HCEC 1CT (cell line): ENCODE results near the gene CRB2.
"Not testable (repeated sequence)": the region's sequence is repeated elsewhere in the genome, so short reads cannot be mapped to it uniquely, and the experiment has no call there.

ENCODE experiments used
- DNase-seq: peaks from one replicate; pipeline ENCODE4 v3.0.0-alpha.2; 2017

The CRB2 gene

DNA sequence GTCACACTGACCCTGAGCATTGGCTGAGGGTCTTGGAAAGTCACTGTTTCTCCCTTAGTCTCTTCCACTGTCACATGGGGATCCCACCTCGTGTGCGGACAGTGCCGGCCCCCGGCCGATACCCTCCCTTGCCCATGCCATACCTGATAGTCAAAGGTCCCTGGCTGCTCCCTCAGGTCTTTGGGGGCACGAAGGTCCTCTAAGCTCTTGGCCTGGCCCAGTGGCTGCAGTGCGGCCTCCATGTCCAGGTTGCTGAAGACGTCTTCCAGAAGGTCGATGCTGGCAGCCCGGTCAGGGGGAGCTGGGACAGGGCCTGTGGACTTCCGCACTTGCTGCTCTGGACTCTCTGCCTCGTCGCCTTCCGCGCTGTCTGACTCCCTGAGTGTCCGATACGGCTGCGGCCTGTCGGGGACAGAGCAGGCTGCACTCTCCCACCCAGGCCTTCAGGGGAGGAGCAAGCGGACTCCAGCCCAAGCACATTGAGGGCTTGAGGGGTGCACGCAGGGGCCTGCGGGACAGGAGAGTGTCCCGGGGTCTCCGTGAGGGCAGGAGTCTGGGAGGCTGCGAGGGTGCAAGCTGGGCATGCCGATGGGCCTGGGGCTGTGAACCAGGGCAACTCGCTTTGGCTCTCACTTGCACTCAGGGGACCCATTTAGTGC, 27.6 kb downstream of the CRB2 start:
- DNase-seq, result no peak

DNA sequence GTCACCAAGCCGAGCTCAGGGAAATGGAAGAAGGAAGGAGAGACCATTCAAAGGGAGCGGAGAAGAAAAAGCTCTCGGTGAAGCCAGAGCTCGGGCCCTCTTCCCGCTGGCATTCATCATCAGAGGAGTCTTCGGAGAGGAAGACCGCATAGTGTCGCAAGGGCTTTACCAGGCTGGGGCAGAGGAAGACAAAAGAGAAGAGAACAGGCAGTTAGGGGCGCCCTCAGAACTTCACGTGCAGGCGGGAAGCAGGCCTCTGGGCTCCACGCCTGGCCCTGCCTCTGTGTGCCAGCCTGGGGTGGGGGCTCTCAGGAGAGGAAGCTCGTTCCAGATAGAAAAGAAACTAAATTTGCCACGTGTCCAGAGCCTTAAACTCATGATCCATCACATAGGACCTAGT, 31.7 kb downstream of the CRB2 start:
- no peak for DNase-seq

DNA sequence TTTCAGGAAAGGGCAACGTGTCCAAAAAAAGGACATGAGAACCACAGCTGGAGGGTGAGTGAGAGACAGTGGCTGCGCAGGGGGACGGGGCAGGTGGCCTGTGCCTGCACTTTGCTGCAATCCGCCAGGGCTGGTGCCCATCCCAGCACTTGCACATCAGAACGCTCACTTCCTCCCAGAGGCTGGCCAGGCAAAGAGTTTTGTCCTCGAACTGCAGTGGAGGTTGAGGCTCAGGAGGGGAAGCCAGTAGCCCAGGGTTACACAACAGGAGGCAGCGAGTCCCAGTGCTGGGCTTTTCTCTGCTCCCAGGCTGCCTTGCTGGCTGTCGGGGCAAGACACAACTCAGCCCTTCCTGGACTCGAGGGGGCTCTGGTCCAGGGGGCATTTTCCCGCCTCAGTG, 33.1 kb downstream of the CRB2 start:
- DNase-seq, result no peak

DNA sequence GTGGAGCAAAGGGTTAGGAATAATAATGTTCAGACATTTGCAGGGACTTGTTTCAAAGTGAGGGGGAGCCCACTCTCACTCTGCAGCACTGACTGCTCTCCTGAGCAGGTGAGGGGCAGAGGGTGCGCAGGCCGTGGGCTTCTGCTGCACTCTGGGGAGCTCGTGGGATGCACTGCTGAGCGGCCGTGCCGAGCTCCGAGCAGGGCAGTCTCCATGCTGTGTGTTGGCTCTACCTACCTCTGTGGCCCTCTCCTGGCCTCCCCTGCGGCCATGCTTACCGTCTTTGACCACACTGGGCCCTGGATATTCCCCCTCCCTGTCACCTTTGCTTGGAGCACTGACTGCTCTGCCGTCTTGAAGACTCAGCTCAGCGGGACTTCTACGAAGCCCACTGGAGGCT, 33.7 kb downstream of the CRB2 start:
- no peak for DNase-seq

DNA sequence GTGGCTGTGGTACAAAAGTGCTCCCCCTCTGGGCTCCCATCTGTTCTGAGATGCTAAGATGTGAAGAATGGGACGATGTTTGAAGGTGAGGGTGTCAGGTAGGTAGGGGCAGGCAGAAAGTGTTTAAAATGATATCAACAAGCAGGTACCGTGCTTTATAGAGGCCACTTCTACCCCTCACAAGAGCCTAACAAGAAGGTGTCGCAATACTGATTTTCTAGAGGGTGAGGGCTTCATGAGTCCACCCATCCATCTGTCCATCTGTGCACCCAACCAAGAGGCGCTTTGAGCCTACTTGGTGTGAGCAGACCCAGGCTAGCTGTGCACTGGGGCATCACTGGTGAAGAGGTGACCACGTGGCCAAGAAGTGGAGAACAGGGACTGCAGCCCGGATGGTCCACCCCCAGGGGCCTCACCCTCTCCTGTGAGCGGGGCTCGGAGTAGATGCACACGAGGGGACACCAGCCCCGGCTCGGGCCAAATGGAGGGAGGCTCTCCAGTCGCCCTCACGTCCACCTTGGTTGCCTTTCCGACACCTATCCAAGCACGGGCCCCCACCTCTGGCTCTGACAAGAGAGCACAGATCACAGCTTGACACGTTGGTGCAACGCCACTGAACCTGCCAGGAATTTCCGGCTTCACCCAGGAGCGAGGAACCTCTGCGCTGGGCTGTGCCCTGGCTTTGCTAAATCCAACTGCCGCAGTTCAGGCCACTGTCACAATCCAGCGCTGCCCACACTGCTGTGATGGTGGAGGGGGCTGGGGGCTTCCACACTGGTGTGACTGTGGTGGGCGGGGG, 34.5 kb downstream of the CRB2 start:
- DNase-seq, result no peak

DNA sequence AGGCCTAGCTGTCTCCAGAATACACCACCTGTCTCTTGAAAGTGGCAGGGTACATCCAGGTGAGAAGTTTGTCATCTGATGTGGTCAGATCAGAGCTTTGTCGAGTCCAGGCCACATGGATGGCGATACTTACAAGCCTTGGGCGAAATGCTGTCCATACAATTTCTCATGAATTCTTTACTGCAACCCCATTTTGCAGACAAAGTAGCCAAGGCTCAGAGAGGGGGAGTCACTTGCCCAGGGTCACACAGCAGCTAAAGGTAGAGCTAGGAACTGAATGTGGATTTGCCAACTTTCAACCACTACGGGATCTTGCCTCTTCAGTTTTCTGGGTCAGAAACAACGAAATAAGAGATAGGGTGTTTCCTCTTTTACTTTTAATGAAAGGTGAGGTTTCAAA, 35.2 kb downstream of the CRB2 start:
- DNase-seq, result no peak

DNA sequence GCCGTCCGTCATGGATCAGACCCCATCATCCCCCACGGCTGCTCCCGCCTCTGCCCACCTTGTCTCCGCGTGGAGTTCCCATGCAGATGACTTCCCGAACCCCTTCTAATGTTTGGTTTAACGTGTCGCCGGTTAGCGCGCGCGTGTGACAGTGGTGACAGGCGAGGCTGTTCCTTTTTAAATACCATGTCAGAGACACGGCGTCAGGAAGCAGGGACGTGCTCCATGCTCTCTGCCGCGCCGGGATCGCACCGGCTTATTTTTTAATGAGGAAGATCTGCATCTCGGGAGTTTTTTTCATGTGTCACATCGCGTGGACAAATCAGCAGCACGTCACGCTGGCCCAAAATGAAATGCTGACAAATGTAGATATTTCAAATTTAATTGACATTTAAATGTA, 35.9 kb downstream of the CRB2 start:
- no peak for DNase-seq

DNA sequence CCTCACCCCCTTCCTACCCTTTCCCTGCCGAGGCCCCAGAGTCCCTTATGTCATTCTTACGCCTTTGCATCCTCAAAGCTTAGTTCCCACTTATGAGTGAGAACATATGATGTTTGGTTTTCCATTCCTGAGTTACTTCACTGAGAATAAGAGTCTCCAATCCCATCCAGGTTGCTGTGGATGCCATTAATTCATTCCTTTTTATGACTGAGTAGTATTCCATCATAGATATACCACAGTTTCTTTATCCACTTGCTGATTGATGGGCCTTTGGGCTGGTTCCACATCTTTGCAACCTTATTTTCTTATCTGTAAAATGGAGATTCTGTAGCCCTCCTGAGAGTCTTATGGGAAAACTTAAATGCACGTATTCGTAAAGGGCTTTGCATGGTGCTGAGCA, 36.8 kb downstream of the CRB2 start:
- DNase-seq, result no peak

DNA sequence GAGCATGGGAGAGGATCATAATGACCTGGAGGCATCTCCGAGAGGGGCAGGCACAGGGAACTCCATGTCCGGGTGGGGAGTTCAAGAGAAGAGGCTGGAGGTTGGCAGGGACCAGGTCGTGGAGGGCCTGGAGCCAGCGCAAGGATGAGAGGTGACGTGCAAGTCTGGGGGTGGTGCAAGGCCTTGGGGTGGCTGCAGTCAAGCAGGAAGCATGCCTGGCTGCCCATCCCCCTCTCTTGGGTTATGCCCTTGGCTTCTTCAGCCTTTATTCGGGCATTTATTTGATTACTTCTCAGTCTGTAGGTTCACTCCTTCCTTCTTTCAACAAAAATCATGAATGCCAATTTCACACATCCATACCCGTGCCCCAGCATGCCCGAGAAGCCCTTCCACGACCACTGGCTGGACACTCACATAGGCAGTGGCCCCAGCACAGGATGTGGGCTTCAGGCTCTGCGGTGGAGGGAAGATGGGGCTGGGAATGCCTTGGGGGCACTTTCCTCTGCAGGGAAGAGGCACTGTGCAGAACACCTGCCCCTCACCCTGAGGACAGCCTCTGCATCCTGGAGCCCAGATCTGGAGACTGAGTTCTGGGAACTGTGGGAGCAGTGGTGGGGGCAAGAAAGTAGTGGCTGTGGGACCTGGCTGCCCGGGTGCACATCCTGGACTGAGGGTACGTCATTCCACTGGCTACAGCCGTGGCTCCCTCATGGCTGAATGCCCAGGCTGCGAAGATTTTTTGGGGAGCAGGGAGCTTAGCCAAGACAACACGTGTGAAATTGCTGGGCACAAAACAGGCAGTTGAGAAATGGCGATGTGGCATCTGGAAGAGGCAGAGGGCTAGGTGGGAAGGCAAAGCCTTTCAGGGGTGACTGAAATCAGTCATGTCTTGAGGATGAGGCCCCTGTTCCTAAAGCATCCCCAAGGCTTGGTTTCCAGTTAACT, 38.6 kb downstream of the CRB2 start:
- DNase-seq, result no peak

DNA sequence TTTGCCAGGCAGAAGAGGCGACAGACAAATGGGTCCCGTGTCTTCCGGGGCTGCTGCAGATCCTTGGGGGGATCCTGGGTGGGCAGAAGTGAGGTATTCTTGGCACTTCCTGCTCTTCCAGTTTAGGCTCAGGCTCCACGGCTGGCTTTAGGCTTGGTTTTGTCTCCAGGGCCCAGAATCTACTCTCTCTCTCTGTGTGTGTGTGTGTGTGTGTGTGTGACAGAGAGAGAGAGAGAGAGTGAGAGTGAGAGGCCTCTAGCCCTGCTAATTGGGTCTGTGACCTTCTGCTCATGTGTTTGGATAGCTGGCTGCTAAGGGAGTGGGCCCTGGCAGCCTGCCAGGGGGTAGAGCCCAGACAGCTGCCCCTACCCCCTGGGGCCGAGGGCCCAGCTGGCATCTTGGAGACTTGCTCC, 39.3 kb downstream of the CRB2 start:
- DNase-seq, result no peak

DNA sequence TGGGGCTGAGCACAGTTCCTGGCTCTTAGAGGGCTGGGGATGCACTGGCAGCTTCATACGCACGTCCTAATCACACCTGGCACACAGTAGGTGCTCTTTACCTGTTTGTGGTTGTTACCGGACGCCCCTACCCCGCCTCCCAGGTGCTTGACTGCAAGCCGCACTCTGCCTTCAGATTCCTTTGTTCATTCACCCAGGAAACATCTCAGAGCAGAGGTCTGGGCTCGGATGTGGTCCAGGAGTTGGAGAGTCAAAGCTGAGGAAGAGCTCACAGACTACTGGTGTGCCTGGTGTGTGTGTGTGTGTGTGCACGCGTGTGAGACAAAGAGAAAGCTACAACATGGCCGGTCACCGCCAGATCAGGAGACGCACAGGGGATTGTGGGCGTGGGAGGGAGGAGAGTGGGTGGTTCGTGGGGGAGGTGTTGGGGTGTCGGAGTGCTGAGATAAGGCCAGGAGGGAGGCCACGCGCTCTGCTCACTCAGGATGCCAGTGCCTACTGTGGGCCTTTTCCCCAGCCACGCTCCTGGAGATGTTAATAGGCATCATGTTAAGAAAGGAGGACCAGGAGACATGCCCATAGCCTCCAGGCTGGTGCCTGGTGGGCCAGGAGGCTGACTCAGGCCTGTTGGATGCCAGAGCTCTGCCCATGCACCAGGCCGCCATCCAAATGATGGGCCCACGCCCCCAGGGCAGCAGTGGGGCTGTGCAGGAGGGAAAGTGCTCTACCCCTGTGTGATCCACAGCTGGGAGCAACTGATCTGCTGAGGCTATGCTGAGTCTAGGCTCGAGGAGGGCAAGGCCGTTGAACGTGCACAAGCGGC, 39.9 kb downstream of the CRB2 start:
- no peak for DNase-seq

DNA sequence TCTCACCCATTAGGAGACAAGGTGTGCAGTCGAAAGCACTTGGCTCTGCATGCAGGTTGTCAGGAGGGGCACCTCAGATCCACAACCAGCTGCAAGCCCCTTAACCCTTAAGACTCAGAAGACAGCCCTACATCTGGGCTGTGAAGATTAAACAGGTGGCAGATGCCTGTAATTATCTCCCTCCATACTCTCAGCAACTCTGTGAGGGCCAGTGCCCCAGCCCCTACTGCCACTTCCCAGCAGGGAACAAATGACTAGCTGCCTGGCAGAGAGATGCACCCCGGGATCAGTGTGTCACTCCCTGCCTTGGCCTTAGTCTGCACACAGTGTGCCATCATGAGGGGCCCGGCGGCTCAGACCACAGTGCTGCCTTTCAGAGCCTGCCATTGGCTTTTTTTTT, 42.0 kb downstream of the CRB2 start:
- no peak for DNase-seq

DNA sequence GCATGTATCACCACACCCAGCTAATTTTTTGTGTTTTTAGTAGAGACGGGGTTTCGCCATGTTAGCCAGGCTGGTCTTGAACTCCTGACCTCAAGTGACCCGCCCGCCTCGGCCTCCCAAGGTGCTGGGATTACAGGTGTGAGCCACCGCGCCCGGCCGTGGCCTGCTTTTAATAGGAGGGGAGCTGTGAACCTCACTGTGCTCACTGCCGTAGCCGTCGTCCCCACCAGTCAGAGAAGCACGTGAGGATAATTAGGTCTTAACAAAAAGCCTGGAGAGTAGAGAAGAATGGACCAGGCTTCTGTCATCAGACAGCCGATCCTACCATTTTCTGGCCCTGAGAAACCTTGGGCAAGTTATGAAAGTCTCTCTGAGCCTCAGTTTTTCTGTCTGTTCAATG, 42.9 kb downstream of the CRB2 start:
- DNase-seq, result not testable (repeated sequence)

DNA sequence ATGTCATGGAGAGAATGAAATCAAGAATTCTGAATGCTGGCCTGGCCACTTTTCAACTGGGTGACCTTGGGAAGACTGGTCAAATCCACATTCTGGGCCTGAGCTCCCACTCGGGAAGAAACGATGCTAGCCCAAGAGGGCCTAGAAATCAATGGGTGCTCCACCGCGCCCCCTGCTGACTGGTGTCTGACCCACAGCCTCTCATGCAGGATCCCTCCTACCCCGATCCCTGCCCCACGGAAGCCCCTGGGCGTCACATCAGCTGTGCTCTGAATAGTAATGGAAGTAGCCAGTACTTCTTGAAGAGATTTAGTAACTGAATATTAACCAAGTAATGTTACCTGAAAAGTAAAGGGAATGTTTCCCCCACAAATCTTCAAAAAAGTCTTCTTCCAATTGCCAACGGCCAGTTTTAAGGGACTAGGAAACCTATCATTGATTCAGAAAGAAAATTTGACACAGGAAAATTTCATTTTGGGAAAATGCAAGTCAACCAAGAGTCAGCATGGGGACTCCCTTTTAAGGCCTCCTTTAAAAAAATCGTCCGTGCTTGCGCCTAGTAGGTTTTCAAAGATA, 43.9 kb downstream of the CRB2 start:
- no peak for DNase-seq

DNA sequence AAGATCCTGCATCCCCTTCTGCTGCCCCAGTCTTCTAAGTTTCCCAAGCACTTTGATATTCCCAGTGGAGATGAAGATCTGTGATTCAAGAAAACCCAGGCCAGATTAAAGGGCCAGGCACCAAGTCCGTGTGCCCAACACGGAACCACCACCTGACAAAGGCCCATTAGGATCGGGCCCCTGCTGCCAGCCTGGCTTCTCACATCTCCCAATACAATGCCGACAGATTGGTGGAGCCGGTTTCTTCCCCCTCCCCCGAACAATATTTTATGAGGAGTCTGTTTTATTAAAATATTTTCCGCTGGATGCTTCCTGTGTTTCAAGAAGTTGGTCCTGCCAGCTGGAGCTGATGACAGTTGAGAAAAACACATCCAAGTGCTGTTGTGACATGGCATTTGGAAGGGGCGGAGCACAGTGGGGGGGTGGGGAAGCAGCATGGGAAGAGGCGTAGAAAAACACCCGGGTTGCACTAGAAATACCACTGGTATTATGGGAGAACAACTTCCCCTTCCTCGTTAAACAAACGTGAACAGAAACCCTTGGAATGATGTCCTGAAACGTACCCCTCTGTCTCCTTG, 45.0 kb downstream of the CRB2 start:
- DNase-seq, result no peak

DNA sequence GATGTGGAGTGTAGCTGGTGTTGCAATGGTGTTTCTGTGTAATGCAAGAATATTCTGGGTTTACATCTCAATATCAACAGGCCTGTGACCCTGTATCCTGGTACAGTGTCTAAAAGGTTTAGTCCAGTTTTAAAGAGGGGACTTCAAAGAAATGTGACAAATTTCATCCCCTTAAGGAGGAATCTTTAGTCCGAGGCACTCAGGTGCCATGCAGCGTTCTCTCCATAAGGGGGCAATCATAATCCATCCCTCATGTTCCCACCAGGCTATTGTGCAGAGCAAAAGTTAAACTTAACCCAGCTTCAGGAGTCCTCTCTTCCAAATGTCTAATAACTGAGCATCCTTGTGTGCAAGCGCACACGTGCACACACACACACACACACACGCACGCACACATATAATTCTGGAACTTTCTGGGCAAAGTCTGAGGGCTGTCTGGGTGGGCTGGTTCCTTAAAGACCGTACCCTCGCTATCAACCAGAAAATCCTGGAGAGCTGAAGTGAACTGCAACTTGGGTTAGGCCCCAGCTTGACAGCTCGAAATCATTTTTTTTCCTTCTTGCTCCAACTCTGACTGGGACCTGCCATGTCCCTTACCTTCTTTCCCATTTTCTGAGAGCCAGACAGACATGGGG, 46.0 kb downstream of the CRB2 start:
- DNase-seq, result peak; percentile 29

DNA sequence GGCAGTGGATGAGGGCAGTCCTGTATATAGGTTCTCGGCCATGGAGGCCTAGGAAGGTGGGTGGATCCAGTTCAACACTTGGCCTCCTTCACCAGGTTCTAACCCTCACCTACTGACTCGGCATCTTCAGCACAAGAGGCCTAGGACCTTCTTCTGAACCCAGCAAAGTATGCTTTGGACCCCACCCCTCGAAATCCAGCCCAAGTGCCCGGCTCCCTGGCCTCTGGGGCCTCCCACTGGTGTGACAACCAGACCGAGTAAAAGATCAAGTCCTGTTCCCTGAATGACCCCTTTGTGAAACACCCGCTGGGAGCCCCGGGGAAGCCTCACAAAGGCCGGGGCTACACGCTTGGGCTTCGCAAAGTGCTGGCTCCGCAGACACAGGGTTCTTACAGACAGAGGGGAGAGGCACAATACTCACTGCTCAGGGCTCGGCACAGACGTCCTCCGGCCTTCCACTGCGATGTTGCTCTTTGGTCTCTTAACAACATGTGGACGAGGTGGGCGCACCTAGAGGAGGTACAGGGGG, 47.0 kb downstream of the CRB2 start:
- no peak for DNase-seq

DNA sequence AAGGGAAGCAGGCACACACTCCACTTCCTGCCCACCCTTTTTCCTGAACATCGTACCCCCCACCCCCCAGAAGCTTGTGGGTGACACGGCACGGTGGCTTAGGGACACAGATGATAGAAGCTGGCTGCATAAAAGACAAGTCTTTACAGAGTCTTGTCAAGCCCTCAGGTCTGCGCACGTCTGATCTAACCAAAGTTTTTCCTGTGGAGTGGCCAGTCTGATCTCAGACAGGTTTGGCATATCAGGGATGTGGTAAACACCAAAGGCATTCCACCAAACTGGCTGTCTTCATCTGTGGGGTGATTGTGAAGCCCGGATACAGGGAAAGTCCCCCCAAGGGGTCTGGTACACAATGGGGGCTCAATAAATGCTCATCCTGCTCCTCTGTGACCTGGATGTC, 50.0 kb downstream of the CRB2 start:
- DNase-seq, result no peak

DNA sequence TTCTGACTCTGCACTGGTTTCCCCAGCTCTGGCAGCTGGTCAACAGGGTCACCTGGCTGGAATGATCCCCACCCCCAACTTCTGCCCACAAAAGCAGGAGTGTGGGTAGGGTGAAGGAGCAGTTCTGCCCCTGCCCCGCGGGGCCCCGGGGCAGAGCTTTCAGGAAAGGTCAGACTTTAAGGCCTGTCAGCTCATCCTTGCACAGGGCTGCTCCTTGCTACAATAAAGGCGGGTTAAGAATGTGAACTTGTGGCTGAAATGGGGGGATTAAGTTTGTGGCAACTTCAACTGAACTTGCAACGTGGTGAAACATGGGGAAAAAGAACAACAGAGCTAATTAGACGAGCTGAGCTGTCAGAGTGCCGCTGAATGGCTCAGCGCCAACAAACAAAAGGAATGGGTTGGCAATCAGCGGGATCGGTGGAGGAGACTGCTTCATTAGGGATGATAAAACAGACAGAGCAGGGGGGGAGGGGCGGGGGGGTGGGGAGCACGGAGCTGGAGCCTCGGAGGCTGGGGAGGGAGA, 50.8 kb downstream of the CRB2 start:
- no peak for DNase-seq

DNA sequence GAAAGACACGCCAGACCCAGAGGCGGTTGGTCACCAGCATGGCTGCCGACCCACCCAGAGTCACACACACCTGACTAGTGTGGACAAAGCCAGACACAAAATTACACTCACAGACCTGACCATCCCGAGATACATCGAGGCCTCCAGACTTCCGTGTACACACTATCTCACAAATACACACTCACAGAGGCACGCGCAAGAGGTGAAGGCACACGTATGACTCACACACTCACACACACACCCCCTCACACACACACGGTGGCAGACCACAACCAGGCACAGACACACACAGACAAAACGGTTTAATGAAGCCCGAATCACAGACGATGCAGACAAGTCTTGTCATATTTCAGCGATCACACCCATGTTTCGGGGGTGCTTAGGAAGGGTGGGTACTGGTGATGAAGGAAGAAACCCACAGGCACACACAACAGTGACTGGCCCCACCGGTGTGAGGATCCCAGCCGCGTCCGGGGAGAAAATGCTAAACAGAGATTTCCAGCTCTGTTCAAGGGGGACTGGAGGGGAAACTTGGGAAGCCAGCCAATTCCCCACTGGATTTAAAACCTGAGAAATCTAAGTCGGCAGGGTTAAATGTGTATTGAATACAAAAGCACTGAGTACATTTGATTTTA, 51.3 kb downstream of the CRB2 start:
- no peak for DNase-seq
